Erythroblast (primary cell): ENCODE measurements around the gene CHCHD3.

Source experiments
- GATA1 ChIP-seq: IDR thresholded peaks from 2 replicates; pipeline ENCODE4 v1.6.1; 2011; ENCODE audit warnings: low read depth, mild to moderate bottlenecking, control low read depth, low read length, moderate library complexity
- POLR2A ChIP-seq: IDR thresholded peaks from 2 replicates; pipeline ENCODE4 v1.6.1; 2011; ENCODE audit warnings: mild to moderate bottlenecking, low read length

GRCh38 chr7:132943645-132944044 is 138.2 kb downstream of the CHCHD3 start:
- TF ChIP-seq POLR2A (no peak), GATA1 (no peak)
